PC-9 (cell line): ENCODE results near the gene ASCL3.
"Not testable (repeated sequence)": the region's sequence is repeated elsewhere in the genome, so short reads cannot be mapped to it uniquely, and the experiment has no call there.

ENCODE experiments used
- CTCF ChIP-seq: fragments of 200-600 bp; sonication (generic); conservative IDR thresholded peaks from 2 replicates; pipeline ENCODE4 v1.6.1; 2017; ENCODE audit warnings: mixed run types, antibody characterized with exemption, mild to moderate bottlenecking, moderate library complexity
- EZH2 ChIP-seq: fragments of 200-600 bp; sonication (generic); IDR thresholded peaks from 2 replicates; pipeline ENCODE4 v1.8.0; 2017; ENCODE audit warnings: antibody characterized with exemption, low read depth

DNA sequence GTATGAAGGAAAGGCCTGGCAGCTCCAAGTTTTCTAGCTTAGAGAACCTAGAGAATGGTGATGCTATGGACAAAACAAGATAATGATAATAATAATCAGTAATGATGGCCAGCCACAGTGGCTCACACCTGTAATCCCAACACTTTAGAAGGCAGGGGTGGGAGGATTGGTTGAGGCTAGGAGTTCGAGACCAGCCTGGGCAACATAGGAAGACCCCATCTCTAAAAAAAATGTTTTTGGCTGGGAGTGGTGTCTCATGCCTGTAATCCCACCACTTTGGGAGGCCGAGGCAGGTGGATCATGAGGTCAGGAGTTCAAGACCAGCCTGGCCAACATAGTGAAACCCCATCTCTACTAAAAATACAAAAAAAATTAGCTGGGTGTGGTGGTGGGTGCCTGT lies 7.0 kb downstream of the ASCL3 start:
- not testable (repeated sequence) for TF ChIP-seq CTCF, EZH2
